OCI-LY3 (cell line): ENCODE results near the gene ALDH5A1.

ENCODE experiments used
- H2AFZ ChIP-seq: fragments of 200-600, 300-600 bp; shearing (Covaris generic); 2 replicates; pipeline ENCODE4 v1.6.0; 2014; ENCODE audit warnings: antibody characterized with exemption, low read depth, low read length
- H3K27ac ChIP-seq: fragments of 200-600, 300-600 bp; sonication (generic); 2 replicates; pipeline ENCODE4 v1.5.1; 2014; ENCODE audit warnings: mild to moderate bottlenecking, low read length, moderate library complexity, mixed read lengths
- H3K27me3 ChIP-seq: fragments of 200-600, 300-600 bp; sonication (generic); 2 replicates; pipeline ENCODE4 v1.6.1; 2014; ENCODE audit warnings: low read depth, low read length, mixed read lengths
- H3K36me3 ChIP-seq: fragments of 200-600, 300-600 bp; sonication (generic); replicated peaks from 2 replicates; pipeline ENCODE3; 2014; ENCODE audit warnings: low read depth, low read length, mixed read lengths
- H3K4me1 ChIP-seq: fragments of 300-600, 200-600 bp; sonication (generic); 2 replicates; pipeline ENCODE4 v1.6.1; 2014; ENCODE audit warnings: low read length, mixed read lengths
- H3K4me2 ChIP-seq: fragments of 200-600, 300-600 bp; sonication (generic); 2 replicates; pipeline ENCODE4 v1.6.1; 2014; ENCODE audit warnings: low read length, mixed read lengths
- H3K4me3 ChIP-seq: fragments of 300-600, 200-600 bp; sonication (generic); 2 replicates; pipeline ENCODE4 v1.5.1; 2014; ENCODE audit warnings: antibody characterized with exemption, mild to moderate bottlenecking, low read length, moderate library complexity
- H3K79me2 ChIP-seq: fragments of 300-600, 200-600 bp; shearing (Covaris generic); 2 replicates; pipeline ENCODE4 v1.6.1; 2014; ENCODE audit warnings: mild to moderate bottlenecking, low read length, mixed read lengths
- H3K9ac ChIP-seq: fragments of 300-600, 200-600 bp; shearing (Covaris generic); 2 replicates; pipeline ENCODE4 v1.6.0; 2014; ENCODE audit warnings: mild to moderate bottlenecking, low read length, moderate library complexity
- H3K9me3 ChIP-seq: fragments of 200-600, 300-600 bp; shearing (Covaris generic); 2 replicates; pipeline ENCODE4 v1.6.1; 2014; ENCODE audit warnings: low read length, mixed read lengths; ENCODE audit not compliant: insufficient read depth
- H4K20me1 ChIP-seq: fragments of 200-600, 300-600 bp; sonication (generic); 2 replicates; pipeline ENCODE4 v1.6.1; 2016; ENCODE audit warnings: low read length, mixed read lengths; ENCODE audit not compliant: insufficient read depth
- EZH2phosphoT487 ChIP-seq: fragments of 200-600 bp; shearing (Covaris generic); IDR thresholded peaks from 2 replicates; pipeline ENCODE4 v1.6.1; 2018; ENCODE audit warnings: antibody characterized with exemption, mixed run types, low read depth
- TF ChIP-seq, protein P1 (sequence below): fragments of 200-600, 300-600 bp; sonication (generic); IDR thresholded peaks from 2 replicates; pipeline ENCODE4 v1.5.1; 2014; ENCODE audit warnings: antibody characterized with exemption, low read length, low read depth

ALDH5A1 gene

GRCh38 chr6:24535210-24535609 is 40.4 kb downstream of the ALDH5A1 start:
- Histone ChIP-seq H3K79me2 (no peaks in the 10 kb centered on the region), H3K4me1 (no peaks in the 10 kb centered on the region), H3K36me3 (no peaks in the 10 kb centered on the region), H2AFZ (no peak overlapping the region), H3K9ac (no peak overlapping the region), H3K27ac (no peak overlapping the region), H3K9me3 (no peaks in the 10 kb centered on the region), H4K20me1 (no peaks in the 10 kb centered on the region), H3K4me3 (no peak overlapping the region), H3K4me2 (no peak overlapping the region), H3K27me3 (no peaks in the 10 kb centered on the region)
- no peak for TF ChIP-seq EZH2phosphoT487
- TF ChIP-seq, protein P1, sequence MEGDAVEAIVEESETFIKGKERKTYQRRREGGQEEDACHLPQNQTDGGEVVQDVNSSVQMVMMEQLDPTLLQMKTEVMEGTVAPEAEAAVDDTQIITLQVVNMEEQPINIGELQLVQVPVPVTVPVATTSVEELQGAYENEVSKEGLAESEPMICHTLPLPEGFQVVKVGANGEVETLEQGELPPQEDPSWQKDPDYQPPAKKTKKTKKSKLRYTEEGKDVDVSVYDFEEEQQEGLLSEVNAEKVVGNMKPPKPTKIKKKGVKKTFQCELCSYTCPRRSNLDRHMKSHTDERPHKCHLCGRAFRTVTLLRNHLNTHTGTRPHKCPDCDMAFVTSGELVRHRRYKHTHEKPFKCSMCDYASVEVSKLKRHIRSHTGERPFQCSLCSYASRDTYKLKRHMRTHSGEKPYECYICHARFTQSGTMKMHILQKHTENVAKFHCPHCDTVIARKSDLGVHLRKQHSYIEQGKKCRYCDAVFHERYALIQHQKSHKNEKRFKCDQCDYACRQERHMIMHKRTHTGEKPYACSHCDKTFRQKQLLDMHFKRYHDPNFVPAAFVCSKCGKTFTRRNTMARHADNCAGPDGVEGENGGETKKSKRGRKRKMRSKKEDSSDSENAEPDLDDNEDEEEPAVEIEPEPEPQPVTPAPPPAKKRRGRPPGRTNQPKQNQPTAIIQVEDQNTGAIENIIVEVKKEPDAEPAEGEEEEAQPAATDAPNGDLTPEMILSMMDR = no peak

DNA sequence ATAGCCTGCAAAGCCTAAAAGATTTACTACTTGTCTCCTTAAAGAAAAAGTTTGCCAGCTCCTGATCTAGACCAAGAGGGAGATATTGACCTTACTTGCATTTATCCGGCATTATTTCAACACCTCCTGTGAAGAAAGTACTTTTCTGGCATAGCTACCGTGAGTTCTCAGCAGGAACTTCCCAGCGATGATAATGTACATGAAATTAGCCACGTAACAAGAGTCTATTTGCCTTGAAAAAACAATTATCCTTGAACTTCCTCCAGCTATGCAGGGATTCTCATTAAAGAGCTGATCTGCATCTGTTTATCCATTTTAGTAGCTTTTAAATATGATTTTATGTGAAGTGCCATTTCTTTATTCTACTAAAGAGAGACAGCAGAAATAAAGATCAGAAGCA is 41.7 kb downstream of the ALDH5A1 start:
- Histone ChIP-seq H3K4me1 (no peaks in the 10 kb centered on the region), H4K20me1 (no peaks in the 10 kb centered on the region), H3K9ac (no peak overlapping the region), H2AFZ (no peak overlapping the region), H3K9me3 (no peaks in the 10 kb centered on the region), H3K79me2 (no peaks in the 10 kb centered on the region), H3K36me3 (no peaks in the 10 kb centered on the region), H3K27ac (no peak overlapping the region), H3K4me3 (no peak overlapping the region), H3K27me3 (no peaks in the 10 kb centered on the region), H3K4me2 (no peak overlapping the region)
- TF ChIP-seq, protein P1 = no peak
- no peak for TF ChIP-seq EZH2phosphoT487

DNA sequence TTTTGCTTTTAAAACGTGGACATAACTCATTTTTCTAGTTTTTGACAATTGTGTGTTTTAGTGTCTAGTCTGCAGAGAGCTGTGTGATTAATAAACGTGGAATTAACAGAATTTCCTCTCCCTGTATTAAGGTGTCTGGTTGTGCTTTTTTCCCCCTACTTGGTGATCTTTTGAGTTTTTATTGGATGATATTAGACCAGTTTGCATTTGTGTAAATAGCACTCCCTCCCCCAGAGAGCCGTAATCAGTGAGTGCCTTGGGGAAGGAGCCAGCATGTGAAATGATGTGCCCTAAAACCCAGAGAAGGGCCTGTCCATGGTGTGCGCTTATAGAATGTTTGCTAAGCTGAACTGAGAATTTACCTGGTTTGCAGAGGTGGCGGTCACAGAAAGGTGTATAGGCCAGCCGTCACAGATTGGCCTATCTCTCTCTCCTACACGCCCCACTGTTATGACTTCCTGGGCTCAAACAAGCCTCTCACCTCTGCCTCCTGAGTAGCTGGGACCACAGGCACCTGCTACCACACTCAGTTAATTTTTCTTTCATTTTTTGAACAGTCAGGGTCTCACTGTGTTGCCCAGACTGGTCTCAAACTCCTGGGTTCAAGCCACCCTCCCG is 42.4 kb downstream of the ALDH5A1 start:
- H3K9ac ChIP-seq = no peak overlapping the region
- no peaks in the 10 kb centered on the region for H3K4me1 ChIP-seq
- no peaks in the 10 kb centered on the region for H3K36me3 ChIP-seq
- no peak overlapping the region for H3K4me3 ChIP-seq
- H4K20me1 ChIP-seq = no peaks in the 10 kb centered on the region
- no peaks in the 10 kb centered on the region for H3K79me2 ChIP-seq
- no peak overlapping the region for H3K27ac ChIP-seq
- H3K9me3 ChIP-seq = no peaks in the 10 kb centered on the region
- H3K4me2 ChIP-seq = no peak overlapping the region
- H2AFZ ChIP-seq = no peak overlapping the region
- TF ChIP-seq, protein P1 = no peak
- no peak for TF ChIP-seq EZH2phosphoT487
- H3K27me3 ChIP-seq = no peaks in the 10 kb centered on the region

- Histone ChIP-seq H3K9ac (no peak overlapping the region), H4K20me1 (no peaks in the 10 kb centered on the region), H3K4me3 (no peak overlapping the region), H3K4me1 (no peaks in the 10 kb centered on the region), H3K4me2 (no peak overlapping the region), H3K36me3 (no peaks in the 10 kb centered on the region), H3K27ac (no peak overlapping the region), H3K79me2 (no peaks in the 10 kb centered on the region), H3K27me3 (no peaks in the 10 kb centered on the region), H2AFZ (no peak overlapping the region), H3K9me3 (no peaks in the 10 kb centered on the region)
- TF ChIP-seq EZH2phosphoT487 = no peak
- TF ChIP-seq, protein P1 = no peak
Observed at GRCh38 chr6:24537771-24538385, 43.1 kb downstream of the ALDH5A1 start.
